Measurements from ENCODE around the gene USP15.

Gene USP15

DNA sequence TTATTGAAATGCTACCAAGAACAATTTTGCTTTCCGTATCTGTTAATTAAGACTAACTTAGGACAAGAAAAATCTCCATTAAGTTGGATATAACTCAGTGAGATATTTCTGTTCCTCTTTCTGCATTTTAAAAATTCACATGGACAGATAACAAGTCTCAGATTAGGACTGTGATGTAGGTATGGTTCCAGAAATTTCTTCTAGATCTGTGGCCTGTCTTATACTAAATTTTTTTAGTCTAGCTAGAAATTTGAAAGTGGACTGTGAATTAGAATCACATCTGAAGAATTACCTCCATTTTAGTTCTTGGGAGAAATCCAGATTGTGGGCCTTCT, 41.6 kb downstream of the USP15 start (continued):
- TF ChIP-seq, protein P1, sequence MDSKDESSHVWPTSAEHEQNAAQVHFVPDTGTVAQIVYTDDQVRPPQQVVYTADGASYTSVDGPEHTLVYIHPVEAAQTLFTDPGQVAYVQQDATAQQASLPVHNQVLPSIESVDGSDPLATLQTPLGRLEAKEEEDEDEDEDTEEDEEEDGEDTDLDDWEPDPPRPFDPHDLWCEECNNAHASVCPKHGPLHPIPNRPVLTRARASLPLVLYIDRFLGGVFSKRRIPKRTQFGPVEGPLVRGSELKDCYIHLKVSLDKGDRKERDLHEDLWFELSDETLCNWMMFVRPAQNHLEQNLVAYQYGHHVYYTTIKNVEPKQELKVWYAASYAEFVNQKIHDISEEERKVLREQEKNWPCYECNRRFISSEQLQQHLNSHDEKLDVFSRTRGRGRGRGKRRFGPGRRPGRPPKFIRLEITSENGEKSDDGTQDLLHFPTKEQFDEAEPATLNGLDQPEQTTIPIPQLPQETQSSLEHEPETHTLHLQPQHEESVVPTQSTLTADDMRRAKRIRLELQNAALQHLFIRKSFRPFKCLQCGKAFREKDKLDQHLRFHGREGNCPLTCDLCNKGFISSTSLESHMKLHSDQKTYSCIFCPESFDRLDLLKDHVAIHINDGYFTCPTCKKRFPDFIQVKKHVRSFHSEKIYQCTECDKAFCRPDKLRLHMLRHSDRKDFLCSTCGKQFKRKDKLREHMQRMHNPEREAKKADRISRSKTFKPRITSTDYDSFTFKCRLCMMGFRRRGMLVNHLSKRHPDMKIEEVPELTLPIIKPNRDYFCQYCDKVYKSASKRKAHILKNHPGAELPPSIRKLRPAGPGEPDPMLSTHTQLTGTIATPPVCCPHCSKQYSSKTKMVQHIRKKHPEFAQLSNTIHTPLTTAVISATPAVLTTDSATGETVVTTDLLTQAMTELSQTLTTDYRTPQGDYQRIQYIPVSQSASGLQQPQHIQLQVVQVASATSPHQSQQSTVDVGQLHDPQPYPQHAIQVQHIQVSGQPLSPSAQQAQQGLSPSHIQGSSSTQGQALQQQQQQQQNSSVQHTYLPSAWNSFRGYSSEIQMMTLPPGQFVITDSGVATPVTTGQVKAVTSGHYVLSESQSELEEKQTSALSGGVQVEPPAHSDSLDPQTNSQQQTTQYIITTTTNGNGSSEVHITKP (tag by site-specific recombination; IDR thresholded peaks at IDR 0.05): no peak
- no peak for TF ChIP-seq ZNF391 (tag by site-specific recombination; IDR thresholded peaks at IDR 0.05; ENCODE audit: borderline replicate concordance, low read depth)
- TF ChIP-seq, protein P2, sequence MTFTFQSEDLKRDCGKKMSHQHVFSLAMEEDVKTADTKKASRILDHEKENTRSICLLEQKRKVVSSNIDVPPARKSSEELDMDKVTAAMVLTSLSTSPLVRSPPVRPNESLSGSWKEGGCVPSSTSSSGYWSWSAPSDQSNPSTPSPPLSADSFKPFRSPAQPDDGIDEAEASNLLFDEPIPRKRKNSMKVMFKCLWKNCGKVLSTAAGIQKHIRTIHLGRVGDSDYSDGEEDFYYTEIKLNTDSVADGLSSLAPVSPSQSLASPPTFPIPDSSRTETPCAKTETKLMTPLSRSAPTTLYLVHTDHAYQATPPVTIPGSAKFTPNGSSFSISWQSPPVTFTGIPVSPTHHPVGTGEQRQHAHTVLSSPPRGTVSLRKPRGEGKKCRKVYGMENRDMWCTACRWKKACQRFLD (tag by site-specific recombination; IDR thresholded peaks at IDR 0.05): no peak

GRCh38 chr12:62304560-62304959, 44.4 kb downstream of the USP15 start:
- CTCF ChIA-PET: no interaction called here
- POLR2A ChIA-PET: no interaction called here
- Histone ChIP-seq H3K36me3 (ENCODE audit: control insufficient read depth in 2 of 2, insufficient read depth in 1 of 2, low read length in 2 of 2) (peaks cover 7 to 50% of the 10 kb centered on the region in 2 experiments; a peak in 2 of 3 replicates), H3K27ac (ENCODE audit: extremely low read depth, low read depth, low read length) (no peak overlapping the region), H3K4me1 (ENCODE audit: control insufficient read depth, insufficient read depth, low read length) (no peaks in the 10 kb centered on the region), H3K9me3 (ENCODE audit: control insufficient read depth, insufficient read depth, low read depth, low read length) (no peaks in the 10 kb centered on the region), H3K4me3 (ENCODE audit: low read depth, low read length) (no peak overlapping the region)
- no peak for TF ChIP-seq ZNF23 (tag by site-specific recombination; IDR thresholded peaks at IDR 0.05; ENCODE audit: borderline replicate concordance)
- TF ChIP-seq ZNF514 (tag by site-specific recombination; IDR thresholded peaks at IDR 0.05): no peak
- no peak for TF ChIP-seq ZNF366 (tag by site-specific recombination; conservative IDR thresholded peaks at IDR 0.05)
- TF ChIP-seq, protein P3, sequence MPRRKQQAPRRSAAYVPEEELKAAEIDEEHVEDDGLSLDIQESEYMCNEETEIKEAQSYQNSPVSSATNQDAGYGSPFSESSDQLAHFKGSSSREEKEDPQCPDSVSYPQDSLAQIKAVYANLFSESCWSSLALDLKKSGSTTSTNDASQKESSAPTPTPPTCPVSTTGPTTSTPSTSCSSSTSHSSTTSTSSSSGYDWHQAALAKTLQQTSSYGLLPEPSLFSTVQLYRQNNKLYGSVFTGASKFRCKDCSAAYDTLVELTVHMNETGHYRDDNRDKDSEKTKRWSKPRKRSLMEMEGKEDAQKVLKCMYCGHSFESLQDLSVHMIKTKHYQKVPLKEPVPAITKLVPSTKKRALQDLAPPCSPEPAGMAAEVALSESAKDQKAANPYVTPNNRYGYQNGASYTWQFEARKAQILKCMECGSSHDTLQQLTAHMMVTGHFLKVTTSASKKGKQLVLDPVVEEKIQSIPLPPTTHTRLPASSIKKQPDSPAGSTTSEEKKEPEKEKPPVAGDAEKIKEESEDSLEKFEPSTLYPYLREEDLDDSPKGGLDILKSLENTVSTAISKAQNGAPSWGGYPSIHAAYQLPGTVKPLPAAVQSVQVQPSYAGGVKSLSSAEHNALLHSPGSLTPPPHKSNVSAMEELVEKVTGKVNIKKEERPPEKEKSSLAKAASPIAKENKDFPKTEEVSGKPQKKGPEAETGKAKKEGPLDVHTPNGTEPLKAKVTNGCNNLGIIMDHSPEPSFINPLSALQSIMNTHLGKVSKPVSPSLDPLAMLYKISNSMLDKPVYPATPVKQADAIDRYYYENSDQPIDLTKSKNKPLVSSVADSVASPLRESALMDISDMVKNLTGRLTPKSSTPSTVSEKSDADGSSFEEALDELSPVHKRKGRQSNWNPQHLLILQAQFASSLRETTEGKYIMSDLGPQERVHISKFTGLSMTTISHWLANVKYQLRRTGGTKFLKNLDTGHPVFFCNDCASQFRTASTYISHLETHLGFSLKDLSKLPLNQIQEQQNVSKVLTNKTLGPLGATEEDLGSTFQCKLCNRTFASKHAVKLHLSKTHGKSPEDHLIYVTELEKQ (tag by site-specific recombination; IDR thresholded peaks at IDR 0.05; ENCODE audit: borderline replicate concordance): no peak
- TF ChIP-seq ZNF621 (tag by site-specific recombination; IDR thresholded peaks at IDR 0.05): no peak
- no peak for TF ChIP-seq ZNF18 (tag by site-specific recombination; IDR thresholded peaks at IDR 0.05)
- TF ChIP-seq ZFP3 (tag by site-specific recombination; IDR thresholded peaks at IDR 0.05; ENCODE audit: low read depth): no peak

GRCh38 chr12:62305778-62306177, 45.6 kb downstream of the USP15 start:
- no peaks in the 10 kb centered on the region for H3K9me3 ChIP-seq (ENCODE audit: control insufficient read depth, insufficient read depth, low read depth, low read length)
- no peak overlapping the region for H3K4me3 ChIP-seq (ENCODE audit: low read depth, low read length)
- H3K36me3 ChIP-seq (ENCODE audit: control insufficient read depth in 2 of 2, insufficient read depth in 1 of 2, low read length in 2 of 2): peaks cover 7 to 50% of the 10 kb centered on the region in 2 experiments; a peak in 2 of 3 replicates
- ChIA-PET CTCF (no interaction called here), POLR2A (no interaction called here)
- no peaks in the 10 kb centered on the region for H3K4me1 ChIP-seq (ENCODE audit: control insufficient read depth, insufficient read depth, low read length)
- no peak overlapping the region for H3K27ac ChIP-seq (ENCODE audit: extremely low read depth, low read depth, low read length)
- no peak for TF ChIP-seq ZNF19 (tag by site-specific recombination; IDR thresholded peaks at IDR 0.05; ENCODE audit: low read depth)
- no peak for TF ChIP-seq ZSCAN30 (tag by site-specific recombination; IDR thresholded peaks at IDR 0.05)
- no peak for TF ChIP-seq ZNF184 (tag by site-specific recombination; IDR thresholded peaks at IDR 0.05)
- TF ChIP-seq, protein P4, sequence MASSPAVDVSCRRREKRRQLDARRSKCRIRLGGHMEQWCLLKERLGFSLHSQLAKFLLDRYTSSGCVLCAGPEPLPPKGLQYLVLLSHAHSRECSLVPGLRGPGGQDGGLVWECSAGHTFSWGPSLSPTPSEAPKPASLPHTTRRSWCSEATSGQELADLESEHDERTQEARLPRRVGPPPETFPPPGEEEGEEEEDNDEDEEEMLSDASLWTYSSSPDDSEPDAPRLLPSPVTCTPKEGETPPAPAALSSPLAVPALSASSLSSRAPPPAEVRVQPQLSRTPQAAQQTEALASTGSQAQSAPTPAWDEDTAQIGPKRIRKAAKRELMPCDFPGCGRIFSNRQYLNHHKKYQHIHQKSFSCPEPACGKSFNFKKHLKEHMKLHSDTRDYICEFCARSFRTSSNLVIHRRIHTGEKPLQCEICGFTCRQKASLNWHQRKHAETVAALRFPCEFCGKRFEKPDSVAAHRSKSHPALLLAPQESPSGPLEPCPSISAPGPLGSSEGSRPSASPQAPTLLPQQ (tag by site-specific recombination; IDR thresholded peaks at IDR 0.05): no peak
- TF ChIP-seq, protein P5, sequence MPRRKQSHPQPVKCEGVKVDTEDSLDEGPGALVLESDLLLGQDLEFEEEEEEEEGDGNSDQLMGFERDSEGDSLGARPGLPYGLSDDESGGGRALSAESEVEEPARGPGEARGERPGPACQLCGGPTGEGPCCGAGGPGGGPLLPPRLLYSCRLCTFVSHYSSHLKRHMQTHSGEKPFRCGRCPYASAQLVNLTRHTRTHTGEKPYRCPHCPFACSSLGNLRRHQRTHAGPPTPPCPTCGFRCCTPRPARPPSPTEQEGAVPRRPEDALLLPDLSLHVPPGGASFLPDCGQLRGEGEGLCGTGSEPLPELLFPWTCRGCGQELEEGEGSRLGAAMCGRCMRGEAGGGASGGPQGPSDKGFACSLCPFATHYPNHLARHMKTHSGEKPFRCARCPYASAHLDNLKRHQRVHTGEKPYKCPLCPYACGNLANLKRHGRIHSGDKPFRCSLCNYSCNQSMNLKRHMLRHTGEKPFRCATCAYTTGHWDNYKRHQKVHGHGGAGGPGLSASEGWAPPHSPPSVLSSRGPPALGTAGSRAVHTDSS (tag by site-specific recombination; IDR thresholded peaks at IDR 0.05): no peak
- TF ChIP-seq INSM2 (tag by site-specific recombination; IDR thresholded peaks at IDR 0.05): no peak
- no peak for TF ChIP-seq ZNF654 (tag by site-specific recombination; IDR thresholded peaks at IDR 0.05; ENCODE audit: low read depth)
- no peak for TF ChIP-seq GLI4 (tag by site-specific recombination; IDR thresholded peaks at IDR 0.05)
- no peak for TF ChIP-seq ZBTB1 (tag by site-specific recombination; IDR thresholded peaks at IDR 0.05)
